Thoracic aorta (tissue), 2 donors: Measurements from ENCODE around the gene MPL. TPM values are rescaled to one million over a fixed set of nuclear protein-coding genes. Genes with fewer than 3 reads are reported as not detected.

Source experiments
- ATAC-seq: fragments of 150-250 bp; one replicate; pipeline ENCODE4 v1.8.0; 2017; ENCODE audit warnings: low read depth; ENCODE audit not compliant: insufficient number of reproducible peaks, low FRiP score
- DNase-seq: peaks from one replicate; pipeline ENCODE4 v3.0.0-alpha.2; 2020; ENCODE audit warnings: low spot score
- H3K27ac ChIP-seq, 2 donors: fragments of 200-600 bp; sonication (generic); 1 replicate in 1 of 2; 2 replicates in 1 of 2; pipeline ENCODE4 v1.5.1; 2016; ENCODE audit warnings: mild to moderate bottlenecking in 2 of 2, moderate library complexity in 2 of 2
- H3K27me3 ChIP-seq: fragments of 200-600 bp; sonication (generic); replicated peaks from 2 replicates; pipeline ENCODE4 v1.6.0; 2016; ENCODE audit warnings: mild to moderate bottlenecking; ENCODE audit not compliant: insufficient read depth
- H3K36me3 ChIP-seq: fragments of 200-600 bp; sonication (generic); one replicate; pipeline ENCODE4 v1.5.1; 2016
- H3K4me1 ChIP-seq, 2 donors: fragments of 200-600 bp; sonication (generic); 1 replicate in 1 of 2; 2 replicates in 1 of 2; pipeline versions ENCODE4 v1.5.1 to v1.6.0; 2016; ENCODE audit warnings: low read depth in 2 of 2, mild to moderate bottlenecking in 1 of 2; ENCODE audit not compliant: control insufficient read depth in 1 of 2
- H3K4me3 ChIP-seq: fragments of 200-600 bp; sonication (generic); 2 replicates; pipeline ENCODE4 v1.5.1; 2016; ENCODE audit warnings: mild to moderate bottlenecking
- H3K9me3 ChIP-seq: fragments of 200-600 bp; sonication (generic); 2 replicates; pipeline ENCODE4 v1.5.1; 2016
- total RNA-seq, 2 donors: library from RNA; depleted of rRNA; stranded (reverse); fragments of >200 nt; gene quantifications; one replicate each; pipeline versions ENCODE4 v1.1.0 to v1.2.3, GENCODE V29; 2016
- TF ChIP-seq, protein P1 (sequence below): fragments of 200-600 bp; sonication (generic); IDR thresholded peaks from one replicate; pipeline ENCODE4 v1.5.1; 2019; ENCODE audit warnings: antibody characterized with exemption

Gene MPL
- total RNA-seq, 2 donors from 2014 or later = not detected

GRCh38 chr1:43299101-43299500, 38.5 kb upstream of the MPL start:
- peaks cover 13 to 28% of the 10 kb centered on the region in 2 donors for H3K4me1 ChIP-seq
- no peaks in the 10 kb centered on the region for H3K27me3 ChIP-seq
- TF ChIP-seq, protein P1, sequence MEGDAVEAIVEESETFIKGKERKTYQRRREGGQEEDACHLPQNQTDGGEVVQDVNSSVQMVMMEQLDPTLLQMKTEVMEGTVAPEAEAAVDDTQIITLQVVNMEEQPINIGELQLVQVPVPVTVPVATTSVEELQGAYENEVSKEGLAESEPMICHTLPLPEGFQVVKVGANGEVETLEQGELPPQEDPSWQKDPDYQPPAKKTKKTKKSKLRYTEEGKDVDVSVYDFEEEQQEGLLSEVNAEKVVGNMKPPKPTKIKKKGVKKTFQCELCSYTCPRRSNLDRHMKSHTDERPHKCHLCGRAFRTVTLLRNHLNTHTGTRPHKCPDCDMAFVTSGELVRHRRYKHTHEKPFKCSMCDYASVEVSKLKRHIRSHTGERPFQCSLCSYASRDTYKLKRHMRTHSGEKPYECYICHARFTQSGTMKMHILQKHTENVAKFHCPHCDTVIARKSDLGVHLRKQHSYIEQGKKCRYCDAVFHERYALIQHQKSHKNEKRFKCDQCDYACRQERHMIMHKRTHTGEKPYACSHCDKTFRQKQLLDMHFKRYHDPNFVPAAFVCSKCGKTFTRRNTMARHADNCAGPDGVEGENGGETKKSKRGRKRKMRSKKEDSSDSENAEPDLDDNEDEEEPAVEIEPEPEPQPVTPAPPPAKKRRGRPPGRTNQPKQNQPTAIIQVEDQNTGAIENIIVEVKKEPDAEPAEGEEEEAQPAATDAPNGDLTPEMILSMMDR = no peak
- H3K36me3 ChIP-seq = no peaks in the 10 kb centered on the region
- no peak for ATAC-seq
- H3K9me3 ChIP-seq = no peaks in the 10 kb centered on the region
- no peak overlapping the region for H3K4me3 ChIP-seq
- H3K27ac ChIP-seq = no peak overlapping the region
- no peak for DNase-seq

DNA sequence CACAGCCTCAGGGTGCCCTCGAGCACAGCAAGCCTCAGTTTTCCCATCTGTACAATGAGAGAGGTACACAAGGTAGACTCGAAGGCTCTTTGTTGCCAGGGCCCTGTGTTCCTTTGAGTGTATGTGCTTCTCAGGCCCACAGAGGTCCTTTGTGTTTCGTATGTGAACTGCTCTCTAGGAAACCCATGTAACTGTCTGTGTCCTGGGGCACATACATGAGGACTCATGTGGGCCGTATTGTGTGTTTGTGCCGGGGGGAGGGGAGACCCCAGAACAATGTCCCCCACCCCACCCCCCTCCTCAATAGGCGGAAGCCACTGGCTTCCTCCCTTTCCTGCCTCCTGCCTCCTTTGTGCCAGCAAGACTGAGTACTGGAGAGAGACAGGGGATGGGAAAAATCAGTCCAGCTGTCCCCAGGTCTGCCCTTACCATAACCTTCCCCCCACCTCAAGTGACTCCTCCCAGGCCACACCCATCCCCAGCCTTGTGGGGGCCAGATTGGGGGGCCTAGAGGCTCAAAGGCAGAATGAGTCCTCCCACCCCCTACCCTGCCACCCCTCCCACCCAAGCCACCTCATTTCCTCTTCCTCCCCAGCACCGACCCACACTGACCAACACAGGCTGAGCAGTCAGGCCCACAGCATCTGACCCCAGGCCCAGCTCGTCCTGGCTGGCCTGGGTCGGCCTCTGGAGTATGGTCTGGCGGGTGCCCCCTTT, 37.1 kb upstream of the MPL start, which contains the start of gene TIE1:
Gene TIE1, plus strand, starts transcription at position 605 of the 717 bp plus-strand sequence. Its CDS starts 90 bp downstream, at position 695.
- Histone ChIP-seq H3K27me3 (no peaks in the 10 kb centered on the region), H3K4me3 (no peak within 1 kb of the TSS), H3K4me1 (peaks cover 10 to 16% of the 10 kb centered on the region in 2 donors), H3K9me3 (no peaks in the 10 kb centered on the region), H3K27ac (no peak within 1 kb of the TSS), H3K36me3 (no peaks in the 10 kb centered on the region)
- DNase-seq (no peak), ATAC-seq (no peak)
- TF ChIP-seq, protein P1 = no peak

DNA sequence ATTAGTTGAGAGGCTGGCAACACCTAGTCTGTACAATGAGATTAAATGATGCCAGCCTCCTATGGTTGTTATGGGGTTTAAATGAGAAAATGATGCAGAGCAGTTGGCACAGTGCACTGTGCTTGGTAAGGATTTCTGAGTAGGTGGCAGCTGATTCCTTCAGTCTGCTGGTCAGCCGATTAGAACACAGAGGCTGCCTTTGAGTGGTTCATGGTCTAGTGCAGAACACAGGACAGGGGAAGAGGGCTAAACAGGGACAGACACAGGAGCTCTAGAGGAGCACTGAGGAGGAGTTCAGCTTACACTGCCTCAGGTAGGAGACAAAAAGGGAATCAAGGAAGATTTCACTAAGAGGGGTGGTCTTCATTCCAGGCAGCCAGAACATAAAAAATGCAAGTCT, 35.4 kb upstream of the MPL start:
- ATAC-seq (no peak), DNase-seq (no peak)
- no peak overlapping the region for H3K27ac ChIP-seq
- H3K4me3 ChIP-seq = no peak overlapping the region
- no peaks in the 10 kb centered on the region for H3K4me1 ChIP-seq
- H3K27me3 ChIP-seq = no peaks in the 10 kb centered on the region
- no peaks in the 10 kb centered on the region for H3K36me3 ChIP-seq
- H3K9me3 ChIP-seq = no peaks in the 10 kb centered on the region
- TF ChIP-seq, protein P1 = no peak

DNA sequence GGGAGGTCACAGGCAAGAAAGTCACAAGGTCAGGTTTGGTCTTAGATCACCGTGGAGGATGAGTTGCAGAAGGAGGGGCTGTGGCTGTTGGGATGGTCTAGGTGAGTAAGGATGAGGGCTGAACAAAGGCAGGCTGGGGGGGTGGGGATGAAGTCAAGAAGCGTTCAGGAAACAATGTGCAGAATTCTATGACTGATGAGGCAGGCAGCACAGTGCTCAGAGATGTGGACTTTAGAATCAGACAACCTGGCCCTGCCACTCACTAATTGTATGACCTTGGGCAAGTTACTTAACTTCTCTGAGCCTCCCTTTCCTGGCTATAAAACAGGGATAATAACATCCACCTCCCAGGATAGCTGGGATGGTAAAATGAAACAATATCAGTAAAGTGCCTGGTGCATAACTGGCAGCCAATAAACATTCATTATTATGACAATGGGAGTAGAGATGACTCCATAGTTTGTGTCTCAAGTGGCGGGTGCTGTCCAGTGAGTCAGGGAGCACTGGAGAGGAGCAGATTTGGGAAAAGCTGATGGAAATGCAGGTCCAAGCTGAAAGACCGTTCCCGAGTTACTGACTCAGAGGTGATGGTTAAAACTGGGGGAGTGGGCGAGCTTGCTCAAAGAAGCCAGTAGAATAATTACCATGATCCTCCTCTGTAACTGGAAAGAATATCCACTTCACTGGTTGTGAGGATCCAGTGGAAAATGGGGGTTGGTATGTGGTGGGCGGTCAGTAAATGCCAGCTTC, 34.7 kb upstream of the MPL start:
- Histone ChIP-seq H3K4me1 (no peaks in the 10 kb centered on the region), H3K27me3 (no peaks in the 10 kb centered on the region), H3K27ac (no peak overlapping the region), H3K36me3 (no peaks in the 10 kb centered on the region), H3K4me3 (no peak overlapping the region), H3K9me3 (no peaks in the 10 kb centered on the region)
- DNase-seq = no peak
- TF ChIP-seq, protein P1 = no peak
- no peak for ATAC-seq
